Ascending aorta (tissue), 2 donors: ENCODE results near the gene OVOL3. TPM values are rescaled to one million over a fixed set of nuclear protein-coding genes. Genes with fewer than 3 reads are reported as not detected.

ENCODE experiments used
- DNase-seq, 2 donors: peaks; one replicate each; pipeline ENCODE4 v3.0.0-alpha.2; 2019; ENCODE audit warnings: low spot score in 2 of 2
- H3K27ac ChIP-seq, 2 donors: fragments of 200-600 bp; sonication (generic); one replicate each; pipeline ENCODE4 v1.5.1; 2016 to 2017; ENCODE audit warnings: mild to moderate bottlenecking in 1 of 2
- H3K27me3 ChIP-seq: fragments of 200-600 bp; sonication (generic); one replicate; pipeline ENCODE4 v1.5.1; 2017
- H3K36me3 ChIP-seq, 2 donors: fragments of 200-600 bp; sonication (generic); one replicate each; pipeline ENCODE4 v1.5.1; 2016
- H3K4me1 ChIP-seq, 2 donors: fragments of 200-600 bp; sonication (generic); one replicate each; pipeline ENCODE4 v1.5.1; 2016 to 2017; ENCODE audit warnings: mild to moderate bottlenecking in 1 of 2
- H3K4me3 ChIP-seq, 2 donors: fragments of 200-600 bp; sonication (generic); one replicate each; pipeline ENCODE4 v1.5.1; 2016 to 2017; ENCODE audit warnings: mild to moderate bottlenecking in 1 of 2
- H3K9me3 ChIP-seq, 2 donors: fragments of 200-600 bp; sonication (generic); one replicate each; pipeline ENCODE4 v1.5.1; 2016
- intact Hi-C: fragments of 100-400 bp; cut with DNase I; formaldehyde crosslinking; loops from one replicate; pipeline ENCODE4 v1.15.1; 2023
- total RNA-seq: library from RNA; depleted of rRNA; stranded (reverse); fragments of >200 nt; gene quantifications from one replicate; pipeline ENCODE4 v1.1.0, GENCODE V29; 2016
- TF ChIP-seq, protein P1 (sequence below), 3 experiments: fragments of 200-600 bp in 2 of 3; fragments of 450-650 bp in 1 of 3; sonication (generic) in 2 of 3; IDR thresholded peaks; one replicate each; pipeline ENCODE4 v1.5.1; 2016 to 2019; ENCODE audit warnings: antibody characterized with exemption in 3 of 3, mild to moderate bottlenecking in 1 of 3, moderate library complexity in 1 of 3

Gene OVOL3
- total RNA-seq, 1 donor from 2014 or later = not detected

DNA sequence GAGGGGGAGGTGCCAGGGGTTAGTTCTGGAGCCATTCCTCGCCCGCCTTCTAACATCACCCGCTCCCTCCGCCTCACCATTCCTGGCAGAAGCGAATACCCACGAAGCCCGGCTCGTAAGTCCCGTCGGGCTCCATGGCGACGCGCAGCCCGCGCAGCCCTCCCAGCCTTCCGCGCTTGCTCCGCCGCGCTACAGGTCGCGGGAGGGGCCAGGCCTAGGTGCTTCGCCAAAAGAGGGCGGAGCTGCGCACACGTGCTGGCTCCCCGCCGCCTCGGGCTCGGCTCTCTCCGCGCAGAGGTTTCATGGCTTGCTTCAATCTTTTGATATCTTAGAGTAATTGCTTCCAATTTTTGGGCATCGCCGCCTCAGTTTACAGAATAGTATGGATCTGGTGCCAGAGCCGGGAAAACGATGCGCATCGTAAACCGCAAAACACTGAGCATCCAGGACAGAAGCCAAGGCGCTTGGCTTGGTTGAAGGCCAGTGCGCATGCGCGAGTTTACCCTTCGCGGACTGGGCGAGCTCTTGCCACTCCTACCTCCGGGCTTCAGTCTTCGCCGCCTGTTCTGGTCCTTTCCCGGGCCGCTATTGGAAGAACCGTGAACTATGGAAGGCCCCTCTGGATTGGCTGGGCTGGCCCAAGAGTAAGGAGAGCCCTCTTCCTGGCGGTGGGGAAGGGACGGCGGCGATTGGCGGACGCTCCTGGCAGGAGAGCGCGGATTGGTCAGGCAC, 3.9 kb downstream of the OVOL3 start, which contains the start of gene POLR2I:
Gene POLR2I (minus strand): TSS at position 155 of the 732 bp plus-strand sequence. CDS start 19 bp downstream, at position 136.
- H3K4me1 ChIP-seq = peaks cover 6 to 17% of the 10 kb centered on the region in 2 donors
- intact Hi-C loops = loop anchor here (1.0 to 10.0 kb wide), 7 partner anchors 13 to 460 kb away; partner anchors contain the start of genes ALKBH6, IGFLR1, LIN37 and PSENEN
- peak; percentile 100 for DNase-seq

DNA sequence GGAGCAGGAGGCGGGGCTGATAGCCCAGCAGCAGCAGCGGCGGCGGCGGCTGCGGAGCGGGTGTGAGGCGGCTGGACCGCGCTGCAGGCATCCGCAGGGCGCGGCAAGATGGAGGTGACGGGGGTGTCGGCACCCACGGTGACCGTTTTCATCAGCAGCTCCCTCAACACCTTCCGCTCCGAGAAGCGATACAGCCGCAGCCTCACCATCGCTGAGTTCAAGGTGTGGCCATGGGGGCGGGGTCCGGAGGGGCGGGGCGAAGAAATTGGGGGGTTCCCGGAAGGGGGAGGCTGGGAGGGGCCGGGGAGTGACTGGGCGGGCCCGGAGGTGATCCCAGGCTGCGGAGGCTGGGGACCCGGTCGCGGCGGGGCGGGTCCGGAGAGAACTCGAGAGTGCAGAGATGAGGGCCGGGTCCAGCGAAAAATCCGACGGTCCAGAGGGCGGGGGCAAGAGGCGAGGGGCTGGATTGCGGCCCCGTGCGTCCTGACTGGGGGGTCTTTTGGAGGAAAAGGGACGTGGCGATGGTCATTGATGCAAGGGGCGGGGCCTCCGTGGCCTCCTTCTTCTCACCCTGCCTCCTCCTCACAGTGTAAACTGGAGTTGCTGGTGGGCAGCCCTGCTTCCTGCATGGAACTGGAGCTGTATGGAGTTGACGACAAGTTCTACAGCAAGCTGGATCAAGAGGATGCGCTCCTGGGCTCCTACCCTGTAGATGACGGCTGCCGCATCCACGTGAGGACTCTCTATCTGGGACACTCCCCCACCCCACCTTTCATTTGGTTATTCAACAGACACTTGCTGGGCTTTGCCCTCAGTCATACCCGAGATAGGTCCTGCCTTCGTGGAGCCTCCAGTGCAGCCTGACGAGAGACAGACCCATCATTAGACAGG, 4.8 kb downstream of the OVOL3 start, which contains the start of gene TBCB:
Gene TBCB (plus strand): TSS at position 16 of the 891 bp plus-strand sequence. CDS start 93 bp downstream, at position 109.
- intact Hi-C loops = loop anchor here (1.0 to 10.0 kb wide), 7 partner anchors 13 to 459 kb away; partner anchors contain the start of genes ALKBH6, IGFLR1, LIN37 and PSENEN
- H3K9me3 ChIP-seq = no peaks in the 10 kb centered on the region
- H3K27me3 ChIP-seq = no peaks in the 10 kb centered on the region
- DNase-seq = peak in 1 of 2 donors; percentile 19
- H3K4me1 ChIP-seq = peaks cover 6 to 17% of the 10 kb centered on the region in 2 donors
- peak within 1 kb of the TSS; percentile 80 to 84 for H3K27ac ChIP-seq
- H3K4me3 ChIP-seq = peak within 1 kb of the TSS; percentile 70 to 77
- TF ChIP-seq, protein P1, sequence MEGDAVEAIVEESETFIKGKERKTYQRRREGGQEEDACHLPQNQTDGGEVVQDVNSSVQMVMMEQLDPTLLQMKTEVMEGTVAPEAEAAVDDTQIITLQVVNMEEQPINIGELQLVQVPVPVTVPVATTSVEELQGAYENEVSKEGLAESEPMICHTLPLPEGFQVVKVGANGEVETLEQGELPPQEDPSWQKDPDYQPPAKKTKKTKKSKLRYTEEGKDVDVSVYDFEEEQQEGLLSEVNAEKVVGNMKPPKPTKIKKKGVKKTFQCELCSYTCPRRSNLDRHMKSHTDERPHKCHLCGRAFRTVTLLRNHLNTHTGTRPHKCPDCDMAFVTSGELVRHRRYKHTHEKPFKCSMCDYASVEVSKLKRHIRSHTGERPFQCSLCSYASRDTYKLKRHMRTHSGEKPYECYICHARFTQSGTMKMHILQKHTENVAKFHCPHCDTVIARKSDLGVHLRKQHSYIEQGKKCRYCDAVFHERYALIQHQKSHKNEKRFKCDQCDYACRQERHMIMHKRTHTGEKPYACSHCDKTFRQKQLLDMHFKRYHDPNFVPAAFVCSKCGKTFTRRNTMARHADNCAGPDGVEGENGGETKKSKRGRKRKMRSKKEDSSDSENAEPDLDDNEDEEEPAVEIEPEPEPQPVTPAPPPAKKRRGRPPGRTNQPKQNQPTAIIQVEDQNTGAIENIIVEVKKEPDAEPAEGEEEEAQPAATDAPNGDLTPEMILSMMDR (IDR thresholded peaks at IDR 0.05) = no peak
- H3K36me3 ChIP-seq = peaks cover 39 to 51% of the 10 kb centered on the region in 2 donors

More for the DNA sequence above, 3.9 kb downstream of the OVOL3 start, which contains the start of gene POLR2I:
- Histone ChIP-seq H3K36me3 (peaks cover 30 to 43% of the 10 kb centered on the region in 2 donors), H3K9me3 (no peaks in the 10 kb centered on the region), H3K27me3 (no peaks in the 10 kb centered on the region), H3K27ac (peak within 1 kb of the TSS; percentile 80 to 84), H3K4me3 (peak within 1 kb of the TSS; percentile 70 to 77)
- TF ChIP-seq, protein P1 (IDR thresholded peaks at IDR 0.05) = no peak

DNA sequence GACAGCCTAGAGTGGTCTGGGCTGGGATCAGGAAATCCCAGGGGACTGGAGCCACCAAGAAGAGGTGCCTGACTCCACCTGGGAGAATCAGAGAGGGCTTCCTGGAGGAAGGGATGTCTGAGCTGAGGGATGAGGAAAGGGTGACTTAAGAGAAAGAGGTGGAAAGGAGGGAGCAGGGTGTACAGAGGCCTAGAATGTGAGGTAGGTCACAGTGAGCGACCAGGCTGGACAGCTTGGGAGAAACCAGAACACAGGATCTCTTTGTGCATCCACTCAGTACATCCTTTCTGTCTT, 5.3 kb downstream of the OVOL3 start:
- H3K4me1 ChIP-seq = peaks cover 6 to 17% of the 10 kb centered on the region in 2 donors
- DNase-seq = no peak
- no peaks in the 10 kb centered on the region for H3K27me3 ChIP-seq
- intact Hi-C loops = loop anchor here (10.0 kb wide), 2 partner anchors 371 to 459 kb away; partner anchors contain the start of genes IGFLR1, LIN37, PSENEN and U2AF1L4
- H3K27ac ChIP-seq = peak overlapping the region; percentile 80 to 84
- no peaks in the 10 kb centered on the region for H3K9me3 ChIP-seq
- TF ChIP-seq, protein P1 (IDR thresholded peaks at IDR 0.05) = no peak
- H3K4me3 ChIP-seq = peak overlapping the region; percentile 70 to 77
- H3K36me3 ChIP-seq = peaks cover 44 to 52% of the 10 kb centered on the region in 2 donors

DNA sequence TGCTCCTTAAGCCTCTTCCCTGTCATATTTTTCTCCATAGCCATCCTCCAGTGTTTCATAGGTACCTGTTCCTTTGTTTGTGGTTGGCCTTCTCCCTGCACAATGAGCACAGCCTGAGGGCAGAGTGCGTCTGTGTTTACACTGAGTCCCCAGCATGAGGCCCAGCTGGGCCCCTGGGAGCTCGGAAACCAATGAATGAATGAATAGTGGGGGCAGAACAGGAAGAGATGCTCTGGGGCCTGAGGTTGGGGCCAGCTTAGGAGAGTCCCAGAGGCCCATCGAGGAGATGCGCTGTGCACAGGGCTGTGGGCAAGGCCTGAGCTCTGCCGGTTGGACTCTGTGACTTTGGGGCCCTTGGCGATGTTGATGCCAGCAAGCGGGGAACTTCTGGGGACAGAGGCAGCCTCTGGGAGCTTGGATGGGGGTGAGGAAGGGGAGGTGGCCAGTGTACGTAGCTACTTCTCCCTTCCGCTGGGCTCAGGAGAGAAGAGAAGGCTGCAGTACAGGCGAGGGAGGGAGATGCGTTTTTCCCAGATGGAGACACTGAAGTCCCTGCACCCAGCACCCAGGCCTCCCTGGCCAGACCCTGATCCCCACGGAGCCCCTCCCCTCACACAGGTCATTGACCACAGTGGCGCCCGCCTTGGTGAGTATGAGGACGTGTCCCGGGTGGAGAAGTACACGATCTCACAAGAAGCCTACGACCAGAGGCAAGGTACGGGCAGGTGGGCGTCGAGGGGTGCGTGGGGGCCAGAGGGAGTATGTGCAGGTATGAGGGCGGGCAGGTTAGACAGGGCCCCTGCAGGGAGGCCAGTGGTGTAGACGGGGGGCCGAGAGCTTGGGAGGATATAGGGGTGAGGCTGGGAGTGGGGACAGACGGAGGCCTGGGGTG, 9.4 kb downstream of the OVOL3 start:
- Histone ChIP-seq H3K36me3 (peaks cover 67 to 75% of the 10 kb centered on the region in 2 donors), H3K4me3 (no peak overlapping the region), H3K4me1 (peaks cover 6 to 11% of the 10 kb centered on the region in 2 donors), H3K9me3 (no peaks in the 10 kb centered on the region), H3K27me3 (no peaks in the 10 kb centered on the region), H3K27ac (no peak overlapping the region)
- no peak for DNase-seq
- TF ChIP-seq, protein P1 (IDR thresholded peaks at IDR 0.05) = no peak
- intact Hi-C loops = loop anchor here (10.0 kb wide), 1 partner anchor 794 kb away; the partner anchor contains the start of genes ZNF568 and ZNF829
